GM18508 (cell line): ENCODE measurements around the gene C22orf31.

Experiments used
- ATAC-seq: cut with Tn5 transposase; IDR thresholded peaks from one replicate; pipeline ENCODE4 v1.9.1; 2021; ENCODE audit warnings: moderate number of reproducible peaks; ENCODE audit not compliant: insufficient read depth, unreplicated experiment

C22orf31 gene

DNA sequence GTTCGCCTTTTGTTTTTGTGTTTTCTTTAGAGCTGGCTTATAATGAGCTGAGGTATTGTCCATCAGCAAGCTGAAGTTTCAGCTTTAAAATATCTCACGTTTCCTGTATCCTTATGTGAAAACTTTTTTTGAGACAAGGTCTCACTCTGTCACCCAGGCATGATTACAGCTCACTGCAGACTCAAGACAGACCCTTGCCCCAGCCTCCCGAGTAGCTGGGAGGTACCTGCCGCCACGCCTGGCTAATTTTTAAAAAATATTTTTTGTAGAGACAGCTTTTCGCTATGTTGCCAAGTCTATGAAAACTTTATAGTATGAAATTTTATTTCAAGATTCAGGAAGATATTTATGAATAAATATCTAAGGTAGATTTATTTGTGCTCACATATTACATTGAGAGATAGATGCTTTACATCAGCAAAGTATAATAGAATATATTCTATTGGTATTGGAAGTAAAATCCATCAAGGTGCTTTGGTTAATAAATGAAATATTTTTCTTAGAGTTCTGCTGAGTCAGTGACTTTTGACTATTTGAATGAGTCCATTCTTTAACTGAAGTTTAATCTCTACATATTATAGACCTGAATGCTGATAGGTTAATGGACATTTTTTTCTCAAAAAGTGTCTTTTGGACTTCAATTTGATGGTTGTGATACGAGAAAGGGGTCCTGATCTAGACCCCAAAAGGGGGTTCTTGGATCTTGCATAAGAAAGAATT, 21.4 kb upstream of the C22orf31 start:
- no peak for ATAC-seq

DNA sequence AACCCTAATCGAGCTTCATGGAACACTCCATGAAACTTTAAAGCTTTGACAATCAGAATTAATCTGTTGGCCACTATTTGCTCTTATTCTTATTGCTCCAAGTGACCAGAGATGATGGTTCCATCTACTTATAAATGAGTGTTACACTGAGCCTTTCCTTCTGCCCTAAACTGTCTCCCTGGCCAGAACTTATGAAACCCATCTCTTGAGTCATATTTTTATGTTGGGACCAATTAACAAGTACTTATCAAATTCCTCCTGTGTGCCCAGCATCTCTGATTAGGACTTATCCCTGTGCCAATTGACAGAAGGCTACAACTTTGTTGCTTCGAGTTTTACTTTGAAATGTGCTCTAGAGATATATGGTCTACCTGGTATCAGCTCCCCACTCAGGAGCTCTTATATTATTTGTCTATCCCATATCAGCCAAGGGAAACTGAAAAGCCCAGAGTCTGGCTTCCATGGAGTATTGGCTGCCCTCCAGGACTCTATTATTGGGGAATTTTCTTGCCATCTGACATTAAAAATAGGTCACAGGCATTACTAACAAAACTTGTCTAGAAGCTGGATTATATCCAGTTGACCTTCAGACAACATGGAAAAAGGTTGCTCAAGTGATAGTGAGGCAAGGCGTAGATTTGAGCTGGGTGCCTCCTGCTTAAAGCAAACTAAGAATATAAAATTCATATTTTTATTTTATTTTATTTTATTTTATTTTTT, 20.0 kb upstream of the C22orf31 start:
- ATAC-seq, result no peak

DNA sequence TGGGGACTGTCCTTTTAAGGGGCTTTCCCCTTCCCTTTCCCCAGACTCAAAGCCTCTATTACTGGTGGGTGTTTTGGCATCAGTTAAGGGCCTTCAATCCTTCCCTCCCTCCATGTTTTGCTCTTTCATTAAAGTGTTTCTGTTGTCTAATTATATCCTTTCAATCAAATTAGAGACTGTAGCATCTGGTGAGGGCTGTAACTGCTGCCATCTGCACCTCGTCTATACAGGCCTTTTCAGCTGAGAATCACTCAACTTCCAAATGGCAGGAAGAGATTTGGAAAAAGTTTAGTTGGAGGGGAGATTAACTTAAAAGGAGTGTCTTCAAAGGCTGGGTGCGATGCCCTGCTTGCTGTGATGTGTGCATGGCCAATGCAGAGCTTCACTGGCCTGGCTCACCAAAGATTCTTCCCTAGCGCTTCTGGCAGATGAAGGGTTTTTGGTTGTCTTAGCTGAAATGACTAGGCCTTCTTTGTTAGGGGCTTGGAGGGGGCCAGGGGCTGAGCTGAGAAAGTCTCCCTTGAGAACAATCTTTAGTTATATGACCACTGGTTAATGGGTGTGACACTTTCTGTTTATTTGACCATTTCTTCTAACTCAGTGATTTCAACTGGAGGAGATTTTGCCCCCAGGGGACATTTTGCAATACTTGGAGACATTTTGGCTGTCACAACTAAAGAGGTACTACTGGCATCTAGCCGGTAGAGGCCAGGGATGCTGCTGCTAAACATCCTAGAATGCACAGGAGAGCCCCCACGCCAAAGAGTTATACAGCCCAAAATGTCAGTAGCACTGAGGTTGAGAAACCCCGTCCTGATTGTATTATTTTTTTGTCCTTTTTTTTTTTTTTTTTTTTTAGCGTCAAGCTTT, 18.7 kb upstream of the C22orf31 start:
- ATAC-seq, result no peak

DNA sequence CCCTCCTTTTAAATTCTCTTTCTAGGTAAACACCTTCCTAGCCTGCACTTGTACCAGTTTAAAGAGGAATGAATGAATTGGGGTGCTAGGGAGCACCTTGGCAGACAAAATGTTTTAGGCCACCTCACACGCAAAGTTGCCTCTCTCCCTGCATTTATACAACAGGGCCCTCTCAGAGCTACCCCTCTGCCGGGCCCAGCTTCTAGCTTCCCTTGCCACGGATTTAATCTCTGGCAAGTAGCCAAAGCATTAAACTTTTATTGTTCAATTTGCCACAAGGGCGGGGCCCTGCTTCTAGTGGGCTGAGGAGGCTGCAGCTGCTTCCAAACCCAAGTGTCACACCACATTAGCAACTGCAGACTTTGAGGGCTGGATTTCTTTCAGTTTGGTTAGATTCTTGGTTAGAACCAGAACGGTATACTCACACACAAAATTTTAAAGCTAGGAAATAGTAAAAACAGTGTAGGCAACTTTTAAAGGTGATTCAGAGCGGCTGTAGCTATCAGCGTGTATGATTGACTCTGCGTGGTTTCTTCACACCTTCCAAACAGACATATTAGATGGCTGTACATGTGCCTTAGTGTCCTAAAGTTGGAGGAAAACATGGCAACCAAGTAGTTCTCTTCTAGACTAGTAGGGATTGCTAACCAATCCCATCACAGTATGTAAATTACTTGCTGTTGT, 17.7 kb upstream of the C22orf31 start:
- ATAC-seq, result no peak

DNA sequence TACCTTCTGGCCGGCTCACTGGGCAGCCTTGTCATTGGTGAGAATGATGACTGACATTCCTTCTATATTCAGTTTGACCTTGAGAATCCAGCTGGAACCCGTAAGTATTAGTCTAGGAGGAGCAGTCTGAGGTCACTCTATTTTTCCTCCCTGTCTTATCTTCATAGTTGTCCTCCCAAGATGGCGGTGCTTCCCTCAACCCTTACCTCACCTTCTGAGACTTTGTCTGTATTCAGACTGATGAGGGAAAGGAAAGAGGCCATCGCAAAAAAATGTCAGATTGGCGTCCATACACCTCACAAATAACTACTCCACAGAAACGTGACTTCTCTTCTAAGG, 17.2 kb upstream of the C22orf31 start:
- ATAC-seq, result no peak

DNA sequence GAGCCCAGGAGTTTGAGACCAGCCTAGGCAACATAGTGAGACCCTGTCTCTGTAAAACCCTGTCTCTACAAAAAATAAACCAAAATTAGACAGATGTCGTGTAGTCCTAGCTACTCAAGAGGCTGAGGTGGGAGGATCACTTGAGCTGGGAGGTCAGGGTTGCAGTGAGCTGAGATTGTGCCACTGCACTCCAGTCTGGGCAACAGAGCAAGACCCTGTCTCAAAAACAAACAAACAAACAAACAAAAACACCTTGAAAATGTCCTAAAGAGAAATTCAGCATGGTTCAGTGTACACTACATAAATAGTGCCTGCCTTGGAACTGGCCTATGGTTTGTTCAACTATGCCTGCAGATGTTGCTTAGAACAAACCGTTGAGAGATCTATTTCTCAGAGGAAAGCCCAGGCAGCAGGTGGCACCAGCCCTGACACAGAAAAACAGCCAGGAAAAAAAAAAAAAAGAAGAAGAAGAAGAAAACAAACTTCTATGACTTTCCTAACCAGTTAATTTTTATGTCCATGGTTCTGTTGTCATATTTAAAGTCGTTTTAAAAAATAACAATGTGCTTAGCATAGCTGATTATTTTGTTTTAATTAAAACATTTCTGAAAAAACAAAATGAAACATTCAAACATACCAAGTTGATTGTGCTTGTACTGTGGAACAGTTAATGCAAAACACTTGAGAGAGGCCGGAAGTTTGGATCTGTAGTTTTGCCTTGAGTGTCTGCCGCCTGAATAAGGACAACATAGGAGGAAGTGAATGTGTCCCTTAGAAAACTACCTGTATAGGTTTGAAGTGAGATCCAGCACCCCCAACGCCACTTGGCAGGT, 16.6 kb upstream of the C22orf31 start:
- no peak for ATAC-seq

DNA sequence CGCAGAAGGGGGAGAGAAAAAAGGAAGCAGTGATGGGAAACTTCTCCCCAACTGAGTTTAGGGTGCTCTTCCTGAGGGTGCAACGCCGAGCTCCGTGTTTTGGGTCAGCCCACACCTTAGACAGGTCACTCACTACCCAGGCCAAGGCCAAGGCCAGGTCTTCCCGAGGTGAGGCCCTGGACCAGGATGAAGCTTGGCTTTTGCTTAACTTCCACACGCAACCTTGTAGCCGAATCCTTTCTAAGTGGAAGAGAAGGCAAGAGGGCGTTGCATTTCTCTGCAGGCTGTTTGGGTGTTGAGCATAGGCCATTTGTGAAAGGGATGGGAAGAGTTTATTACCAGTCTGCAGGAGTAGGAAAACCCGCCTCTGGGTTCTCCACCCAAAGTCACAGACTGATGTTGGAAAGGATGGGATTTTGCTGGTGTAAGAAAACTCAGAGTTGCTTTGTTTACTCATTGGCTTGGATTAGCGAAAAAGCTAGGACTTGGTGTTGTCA, 12.7 kb upstream of the C22orf31 start:
- ATAC-seq, result no peak

DNA sequence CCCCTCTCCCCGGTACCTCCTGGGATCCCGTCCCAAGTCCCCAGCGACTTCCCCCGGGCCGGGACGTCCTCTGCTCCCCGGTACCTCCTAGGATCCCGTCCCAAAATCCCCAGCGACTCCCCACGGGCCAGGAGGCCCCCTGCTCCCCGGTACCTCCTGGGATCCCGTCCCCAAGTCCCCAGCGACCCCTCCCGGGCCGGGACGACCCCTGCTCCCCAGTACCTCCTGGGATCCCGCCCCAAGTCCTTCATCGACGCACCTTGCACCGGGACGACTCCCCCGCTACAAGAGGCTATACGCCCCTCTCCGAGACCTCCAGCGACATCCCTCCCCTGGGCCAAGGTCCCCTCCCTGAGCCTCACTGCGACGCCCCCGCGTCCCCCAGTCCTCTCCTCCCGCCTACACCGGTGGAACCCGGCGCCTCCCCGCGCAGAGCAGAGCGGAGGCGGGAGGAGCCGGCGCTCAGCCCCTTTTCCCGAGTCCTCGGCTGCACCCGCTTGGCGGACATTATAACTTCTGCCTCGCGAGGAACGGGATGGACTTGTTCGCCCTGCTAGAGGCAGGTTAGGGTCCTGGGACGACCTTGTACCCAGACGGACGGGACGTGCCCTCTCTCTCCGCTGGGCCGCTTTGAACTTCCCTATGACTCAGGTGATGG, 12.1 kb upstream of the C22orf31 start:
- no peak for ATAC-seq

DNA sequence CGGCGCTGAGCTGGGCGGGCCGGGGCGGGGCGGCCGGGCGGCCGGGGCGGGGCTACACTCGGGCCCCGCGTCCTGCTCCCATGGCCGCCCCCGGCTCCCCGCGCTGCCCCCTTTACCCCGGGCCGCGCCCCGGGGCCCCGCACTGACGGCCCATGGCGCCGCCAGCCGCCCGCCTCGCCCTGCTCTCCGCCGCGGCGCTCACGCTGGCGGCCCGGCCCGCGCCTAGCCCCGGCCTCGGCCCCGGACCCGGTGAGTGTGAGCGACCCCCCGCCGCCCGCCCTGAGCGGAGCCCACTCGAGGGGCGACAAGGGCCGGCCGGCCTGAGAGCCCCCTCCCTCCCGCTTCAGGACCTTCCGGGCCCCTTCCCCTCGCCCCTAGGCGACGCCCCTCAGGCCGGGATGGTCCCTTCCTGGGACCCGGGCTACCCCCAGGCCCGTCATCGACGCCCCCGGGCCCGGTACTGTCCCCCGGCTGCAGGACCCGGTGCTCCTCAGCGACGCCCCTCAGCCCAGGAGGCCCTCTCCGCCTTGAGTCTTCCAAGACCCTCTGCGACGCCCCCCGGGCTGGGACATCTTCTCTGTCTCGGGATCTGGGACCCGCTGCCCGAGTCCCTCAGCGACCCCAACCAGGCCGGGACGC, 11.5 kb upstream of the C22orf31 start, which contains the start of gene KREMEN1:
Gene KREMEN1, plus strand, starts transcription at position 57 of the 639 bp plus-strand sequence. Its CDS starts 96 bp downstream, at position 153.
- ATAC-seq, result no peak

DNA sequence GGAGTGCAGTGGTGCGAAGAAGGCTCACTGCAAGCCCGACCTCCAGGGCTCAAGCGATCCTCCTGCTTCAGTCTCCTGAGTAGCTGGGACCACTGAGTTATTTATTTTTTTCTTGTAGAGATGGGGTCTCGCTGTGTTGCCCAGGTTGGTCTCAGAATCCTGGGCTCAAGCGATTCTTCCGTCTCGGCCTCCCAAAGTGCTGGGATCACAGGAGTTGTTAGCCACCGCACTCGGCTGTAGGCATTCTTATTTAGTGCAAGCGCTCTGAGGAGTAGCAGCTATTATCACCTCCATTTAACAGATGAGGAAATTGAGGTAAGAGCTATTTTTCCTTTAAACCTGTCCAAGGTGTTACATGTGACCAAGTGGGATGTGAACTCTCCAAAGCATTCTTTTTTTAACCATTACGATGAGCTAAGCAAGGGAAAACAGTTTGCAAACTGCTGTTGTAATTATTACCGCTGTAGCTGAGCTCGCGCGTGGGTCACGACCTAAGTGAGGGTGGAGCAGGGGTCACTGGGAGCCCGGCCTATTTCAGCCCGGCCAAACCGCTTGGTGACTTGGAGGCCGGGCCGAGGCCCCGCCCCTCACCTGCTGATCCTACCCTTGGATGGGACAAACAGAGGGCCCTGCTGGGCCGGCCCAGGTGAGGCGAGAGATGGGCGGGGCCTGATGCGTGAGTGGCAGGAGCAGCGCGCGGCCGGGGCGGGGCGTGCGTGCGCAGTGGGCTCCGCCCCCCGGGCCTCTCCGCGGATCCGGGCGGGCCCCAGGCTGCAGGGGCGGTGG, 10.8 kb upstream of the C22orf31 start:
- ATAC-seq, result no peak

DNA sequence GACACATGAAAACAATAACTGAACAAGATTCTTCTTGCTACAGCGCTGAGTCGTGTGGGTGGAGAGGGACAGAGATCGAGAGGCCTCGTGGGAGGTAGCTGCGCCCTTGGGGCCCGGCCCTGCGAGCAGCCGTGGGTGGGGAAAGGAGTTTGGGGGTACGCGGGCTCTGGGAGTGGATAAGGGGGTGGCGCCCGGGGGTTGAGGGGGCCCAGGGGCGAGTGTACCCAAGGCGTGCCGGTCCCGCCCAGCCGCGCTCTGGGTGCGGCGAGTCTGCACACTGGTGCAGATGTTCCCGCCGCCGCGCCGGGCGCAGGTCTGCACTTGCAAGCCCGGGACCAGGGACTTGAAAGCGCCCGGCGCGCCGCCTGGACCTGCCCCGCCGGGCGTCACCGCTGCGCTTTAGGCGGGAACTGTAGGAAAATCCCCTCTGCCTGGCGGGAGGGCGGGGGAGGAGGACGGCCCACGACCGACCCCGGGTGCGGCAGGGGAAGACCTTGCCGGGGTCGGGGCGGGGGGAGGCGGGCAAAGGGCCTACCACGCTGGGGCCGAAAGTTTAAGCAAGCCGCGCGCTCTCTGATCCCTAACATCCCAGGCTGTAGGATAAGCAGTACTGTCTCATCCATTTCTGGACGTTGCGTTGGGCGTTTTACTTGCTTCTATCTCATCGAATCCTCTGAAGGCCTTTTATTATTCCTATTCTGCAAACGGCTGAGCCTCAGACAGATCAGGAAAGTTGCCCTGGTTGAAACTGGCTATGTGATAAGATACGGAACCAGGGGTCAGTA, 9.8 kb upstream of the C22orf31 start:
- no peak for ATAC-seq

DNA sequence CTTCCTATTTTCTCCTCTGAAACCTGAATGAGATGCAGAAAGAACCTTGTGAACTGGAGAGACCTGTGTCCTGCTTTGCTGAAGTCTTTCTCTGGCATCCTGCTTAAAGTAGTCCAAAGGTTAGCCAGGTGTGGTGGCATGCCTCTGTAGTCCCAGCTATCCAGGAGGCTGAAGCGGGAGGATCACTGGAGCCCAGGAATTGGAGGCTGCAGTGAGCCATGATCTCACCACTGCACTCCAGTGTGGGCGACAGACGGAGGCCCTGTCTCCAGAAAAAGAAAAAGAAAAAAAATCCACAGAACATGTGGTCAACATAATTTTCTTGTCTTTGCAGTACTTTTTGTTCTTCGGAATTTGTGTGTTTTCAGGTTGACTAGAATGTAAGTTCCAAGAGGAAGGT, 8.9 kb upstream of the C22orf31 start:
- ATAC-seq, result no peak

DNA sequence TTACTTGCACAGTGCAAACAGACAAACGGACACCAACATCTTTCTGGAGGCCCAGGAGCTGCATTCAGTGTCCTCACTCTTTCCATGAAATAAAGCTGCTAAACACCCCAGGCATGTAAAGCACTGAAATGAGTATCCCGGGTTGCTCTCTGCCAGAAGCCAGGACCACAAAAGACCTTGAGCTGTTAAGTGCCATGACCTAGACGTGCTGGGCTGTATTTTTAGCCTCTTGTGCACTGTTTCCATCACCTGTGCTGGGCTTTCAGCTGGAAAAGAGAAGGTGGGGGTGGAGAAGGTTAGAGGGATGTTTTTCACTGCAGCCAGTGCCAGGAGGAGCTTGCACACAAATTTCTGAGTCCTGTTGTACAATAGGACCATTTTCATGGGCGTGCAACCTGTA, 7.8 kb upstream of the C22orf31 start:
- ATAC-seq, result no peak

DNA sequence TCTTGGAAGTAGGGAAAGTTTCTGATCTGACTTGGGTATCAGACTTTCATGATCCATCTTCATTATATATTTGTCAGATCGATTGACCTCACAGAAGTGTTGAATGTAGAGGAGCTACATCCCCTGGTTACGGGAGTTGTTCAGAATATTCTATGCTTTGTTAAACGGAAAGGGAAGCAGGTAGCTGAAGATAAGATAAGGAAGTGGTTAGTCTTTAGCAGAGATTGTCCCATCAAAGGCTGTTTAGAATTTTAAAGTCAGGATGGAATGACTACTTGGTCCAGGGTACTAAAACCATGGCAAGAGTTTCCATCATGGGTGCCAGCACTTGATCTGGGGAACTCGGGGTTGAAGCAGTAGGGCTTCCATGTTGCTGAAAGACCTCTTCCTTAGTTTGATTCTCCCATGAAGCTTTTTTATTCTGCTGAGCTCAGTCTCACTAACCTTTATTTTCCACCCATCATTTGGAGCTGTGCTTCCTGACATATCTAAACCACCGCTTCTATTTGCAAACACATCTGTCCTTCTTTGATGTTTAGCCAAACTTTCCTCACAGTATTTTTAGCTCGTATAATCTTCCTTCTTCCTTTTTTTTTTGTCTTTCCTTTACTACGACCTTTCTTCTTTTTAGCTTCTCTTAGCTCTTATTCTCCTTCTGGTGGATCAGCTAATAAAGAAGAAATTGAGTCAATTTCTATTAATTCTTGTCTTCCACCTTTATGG, 4.0 kb upstream of the C22orf31 start:
- no peak for ATAC-seq

DNA sequence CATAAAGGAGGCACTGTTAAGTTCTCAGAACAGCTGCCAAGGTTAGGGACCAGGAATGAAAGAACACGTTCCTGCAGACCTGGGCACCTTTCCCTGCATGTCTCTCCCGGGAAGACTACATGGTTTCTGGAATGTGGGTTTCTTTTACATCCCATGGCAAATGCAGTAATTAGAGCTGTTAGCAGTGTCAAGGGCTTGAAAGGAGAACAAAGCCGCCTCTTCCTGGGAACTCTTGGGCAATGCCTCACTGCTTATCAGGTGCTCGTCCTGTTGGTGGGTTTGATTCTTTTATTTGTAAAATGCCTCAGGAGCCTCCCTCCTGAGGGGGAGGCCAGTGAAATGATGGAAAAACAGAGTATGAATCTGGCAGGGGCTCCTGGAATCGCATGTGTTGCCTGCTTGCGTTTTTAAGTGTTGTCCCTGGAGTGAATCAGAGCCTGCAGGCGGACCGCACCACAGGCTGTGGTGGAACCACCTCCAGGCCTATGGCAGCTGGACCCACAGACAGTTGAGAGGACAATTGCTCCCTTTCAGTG, 723 bp upstream of the C22orf31 start:
- no peak for ATAC-seq

DNA sequence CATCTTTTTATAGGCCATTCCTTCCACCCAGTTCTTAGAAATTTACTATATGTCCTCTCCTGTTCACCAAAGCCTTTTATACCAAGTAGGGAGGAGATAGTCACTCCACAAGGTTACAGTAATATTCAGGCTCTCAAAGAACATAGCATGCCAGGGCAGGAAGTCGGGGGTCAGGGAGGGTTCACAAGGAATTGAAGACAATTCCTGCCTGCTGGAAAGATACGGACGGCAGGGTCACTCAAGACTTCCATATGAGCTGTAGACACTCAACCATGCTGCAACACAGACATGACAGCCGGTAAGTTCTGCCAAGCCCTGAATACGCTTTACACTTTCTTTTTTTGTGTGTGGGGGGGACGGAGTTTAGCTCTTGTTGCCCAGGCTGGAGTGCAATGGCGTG, 700 bp downstream of the C22orf31 start:
- ATAC-seq, result no peak
